GM19193 (cell line): ENCODE results near the gene UBL4B.

ENCODE experiments used
- POLR2A ChIP-seq: IDR thresholded peaks from 4 replicates; pipeline ENCODE4 v1.6.1; 2011; ENCODE audit not compliant: insufficient read depth, insufficient read length; ENCODE audit errors: extremely low read depth

Gene UBL4B, protein sequence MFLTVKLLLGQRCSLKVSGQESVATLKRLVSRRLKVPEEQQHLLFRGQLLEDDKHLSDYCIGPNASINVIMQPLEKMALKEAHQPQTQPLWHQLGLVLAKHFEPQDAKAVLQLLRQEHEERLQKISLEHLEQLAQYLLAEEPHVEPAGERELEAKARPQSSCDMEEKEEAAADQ

DNA sequence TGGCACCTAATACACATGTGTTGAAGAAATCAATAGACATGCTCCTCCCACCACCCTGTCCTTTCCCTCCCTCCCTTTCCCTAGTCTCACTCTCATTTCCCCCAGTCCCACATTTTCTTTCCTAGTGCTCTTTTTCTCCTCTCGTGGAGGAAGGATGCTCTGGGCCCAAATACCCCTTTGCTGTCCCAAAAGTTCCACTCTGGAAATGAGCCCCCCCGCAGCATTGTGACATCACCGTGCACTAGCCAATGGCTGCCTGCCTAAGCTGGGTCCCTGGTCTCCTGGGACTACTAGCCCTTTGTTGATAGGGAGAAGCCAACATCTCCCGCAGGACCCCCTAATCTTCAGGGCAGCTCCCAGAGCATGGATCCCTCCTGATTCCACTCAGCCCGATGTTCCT, at the start of gene UBL4B:
TSS of gene UBL4B (plus strand) at position 301 of the 400 bp plus-strand sequence. CDS start at position 393, 92 bp downstream.
- no peak for TF ChIP-seq POLR2A

DNA sequence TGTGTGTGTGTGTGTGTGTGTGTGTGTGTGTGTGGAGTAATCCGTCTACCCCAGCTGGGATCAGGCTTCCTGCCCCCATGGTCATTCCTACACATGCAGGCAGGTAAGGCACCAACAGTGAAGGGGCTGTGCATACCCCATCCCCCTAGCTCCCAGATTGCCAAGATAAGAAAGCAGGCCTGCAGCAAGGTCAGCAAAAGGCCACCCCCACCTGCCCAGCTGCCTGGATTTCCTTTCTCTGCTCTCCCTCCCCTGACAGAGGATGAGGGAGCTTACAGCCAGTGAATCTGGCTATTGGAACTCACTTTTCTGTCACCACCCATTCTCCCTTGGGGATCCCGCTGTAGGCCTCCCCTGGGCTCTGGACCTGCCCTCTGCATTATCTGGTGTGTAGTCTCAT, 49.6 kb upstream of the UBL4B start:
- TF ChIP-seq POLR2A: no peak

DNA sequence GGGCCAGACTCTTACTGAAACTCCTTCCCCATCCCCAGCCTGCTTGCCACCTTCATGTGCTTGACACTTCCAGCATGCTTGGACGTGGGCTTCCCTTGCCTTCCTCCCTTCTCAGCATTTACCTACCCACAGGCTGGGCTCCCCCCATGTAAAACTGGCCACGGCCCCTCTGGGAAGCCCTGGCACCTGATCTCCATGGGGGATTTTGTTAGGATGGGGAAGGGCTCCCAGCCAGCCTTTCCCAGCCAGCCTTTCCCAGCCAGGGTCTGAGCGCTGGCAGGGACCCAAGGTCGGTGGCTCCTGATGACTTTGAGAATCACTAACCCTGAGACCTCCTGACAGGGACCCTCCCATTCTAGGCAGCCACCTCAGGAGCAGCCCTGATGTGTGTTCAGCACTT, 48.5 kb upstream of the UBL4B start:
- TF ChIP-seq POLR2A: no peak

DNA sequence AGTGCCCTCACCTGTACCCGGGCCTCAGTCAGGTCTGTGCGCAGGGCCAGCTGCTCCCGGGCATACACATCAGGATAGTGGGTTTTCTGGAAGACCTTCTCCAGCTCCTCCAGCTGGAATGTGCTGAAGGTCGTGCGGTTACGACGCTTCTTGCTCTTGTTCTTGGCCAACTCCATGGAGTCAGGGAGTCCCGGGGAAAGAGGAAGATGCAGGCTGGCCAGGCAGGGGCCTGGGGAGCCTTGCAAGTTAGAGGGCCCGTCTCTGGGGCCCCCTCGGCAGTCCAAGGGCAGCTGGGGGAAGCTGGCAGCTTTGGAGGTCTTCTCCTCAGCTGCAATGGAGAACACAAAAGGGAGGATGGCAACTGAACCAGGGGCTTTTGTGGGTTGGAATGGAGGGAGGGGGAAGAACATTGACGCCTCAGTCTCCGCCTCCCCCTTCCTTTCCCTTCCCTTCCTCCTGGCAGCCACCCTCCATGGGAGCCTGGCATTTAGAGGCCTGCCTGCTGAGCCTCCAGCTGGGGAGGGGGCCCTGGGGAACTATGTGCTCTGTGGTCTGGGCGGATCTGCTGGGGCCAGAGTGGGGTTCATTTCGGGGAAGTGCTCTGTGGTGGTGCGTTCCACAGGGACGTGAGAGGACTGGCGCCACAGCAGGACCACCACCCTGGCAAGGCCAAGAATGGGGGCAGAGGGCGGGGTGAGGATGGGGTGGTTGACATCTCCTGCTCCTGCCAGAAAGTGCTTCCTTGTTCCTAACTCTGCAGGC, 47.5 kb upstream of the UBL4B start:
- TF ChIP-seq POLR2A: no peak

DNA sequence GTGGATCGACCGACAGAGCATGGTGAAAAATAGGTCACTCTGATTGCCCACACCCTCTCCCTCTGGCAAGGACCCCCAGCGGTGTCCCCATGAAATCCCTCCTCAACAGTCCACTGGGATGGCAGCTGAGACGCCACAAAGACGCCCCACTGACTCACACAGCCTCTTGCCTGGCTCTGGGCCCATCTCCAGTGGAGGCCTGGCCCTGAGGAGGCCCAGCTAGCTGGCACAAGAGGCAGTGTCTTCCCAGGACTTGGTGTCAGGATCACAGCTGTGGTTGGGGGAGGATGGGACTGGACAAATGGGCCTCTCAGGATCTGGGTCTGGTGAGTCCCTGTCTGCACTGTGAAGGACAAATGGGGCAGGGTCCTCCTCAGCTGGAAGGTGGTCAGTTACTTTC, 46.4 kb upstream of the UBL4B start:
- no peak for TF ChIP-seq POLR2A

DNA sequence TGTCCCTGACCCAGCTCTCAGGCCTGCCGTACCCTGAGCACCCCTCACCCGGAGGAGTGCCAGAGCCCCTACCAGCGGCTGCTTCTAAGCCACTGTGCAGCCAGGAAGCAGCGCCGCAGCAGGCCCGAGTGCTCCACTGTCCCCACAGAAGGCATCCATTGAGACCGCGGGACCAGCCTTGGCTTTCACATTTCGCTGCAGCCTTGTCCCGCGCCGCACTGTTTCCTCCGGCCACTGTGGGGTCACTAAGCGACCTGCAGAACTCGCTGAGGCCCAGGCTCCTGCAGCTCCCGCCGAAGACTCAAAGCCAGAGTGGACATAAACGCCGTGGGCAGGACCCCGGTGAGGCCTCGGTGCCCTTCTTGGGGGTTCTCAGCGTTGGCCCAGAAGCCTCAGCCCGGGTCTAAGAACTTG, 44.8 kb upstream of the UBL4B start:
- TF ChIP-seq POLR2A: no peak

DNA sequence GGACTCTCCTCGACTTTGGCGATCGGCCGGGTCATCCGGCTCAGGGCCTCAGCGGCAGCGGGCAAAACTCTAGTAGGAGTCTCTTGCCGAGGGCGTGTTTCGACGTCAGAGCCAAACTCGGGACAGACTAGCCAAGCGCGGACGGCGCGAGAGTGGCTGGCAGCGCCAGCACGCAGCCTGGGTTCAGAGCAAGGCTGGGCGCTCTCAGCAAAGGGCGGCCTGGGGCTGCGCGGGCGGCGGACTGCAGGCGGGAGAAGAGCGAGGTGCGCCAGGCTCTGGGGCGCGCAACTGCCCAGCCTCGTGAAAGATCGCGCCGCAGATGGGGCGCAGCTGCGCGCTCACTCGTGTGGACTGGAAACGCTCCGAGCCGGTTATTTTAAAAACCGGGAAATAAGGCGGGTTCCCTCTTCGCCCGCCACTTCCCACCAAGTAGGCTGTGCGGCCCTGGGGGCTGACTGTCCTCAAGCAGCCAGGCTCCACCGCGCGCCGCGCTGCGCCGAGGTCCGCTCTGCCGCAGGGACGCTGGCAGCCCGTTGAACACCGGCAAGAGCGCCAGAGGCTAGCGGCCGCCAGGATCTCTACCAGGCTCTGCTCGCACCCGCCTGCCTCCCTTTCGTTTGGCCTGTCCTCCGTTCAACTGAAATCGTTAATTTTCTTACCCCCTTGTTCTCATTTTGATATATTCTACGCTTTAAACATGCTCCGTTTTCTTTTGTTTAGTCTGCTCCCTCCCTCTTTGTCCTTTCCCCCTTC, 44.2 kb upstream of the UBL4B start:
- TF ChIP-seq POLR2A: no peak

DNA sequence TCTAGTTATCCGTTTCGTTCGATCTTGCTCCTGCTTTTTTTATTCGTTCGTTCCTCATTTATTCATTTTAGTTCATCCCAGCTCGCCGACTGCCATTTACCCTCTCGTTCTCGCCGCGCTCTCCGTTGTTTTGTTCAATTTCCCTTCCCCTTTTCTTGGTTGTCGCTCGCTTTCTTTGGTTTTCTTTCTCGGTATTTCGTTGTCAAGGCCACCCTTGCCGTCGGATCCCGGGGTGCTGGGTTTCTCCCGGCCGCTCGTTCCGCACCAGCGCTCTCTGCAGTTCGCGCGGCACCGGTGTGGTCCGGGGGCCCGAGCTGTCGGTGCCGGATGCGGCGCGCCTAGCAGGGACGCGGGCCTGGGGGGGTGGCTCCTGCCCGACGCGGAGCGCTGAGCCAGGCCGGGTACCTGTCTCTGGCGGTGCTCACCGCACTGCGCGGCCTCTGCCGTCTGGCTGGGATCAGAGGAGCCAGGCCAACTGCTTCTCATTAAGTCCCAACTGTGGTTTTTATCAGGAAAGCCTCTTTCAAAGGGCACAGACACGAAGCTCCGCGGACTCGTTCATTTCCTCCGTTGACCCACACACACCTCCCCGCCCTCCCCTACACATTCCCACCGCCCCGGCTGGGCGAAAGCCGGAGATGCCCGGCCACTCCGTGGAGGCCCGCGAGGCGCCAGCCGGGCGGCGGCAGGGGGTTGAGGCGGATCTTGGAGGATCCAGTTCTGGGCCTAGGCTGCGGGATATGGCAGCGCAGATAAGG, 43.4 kb upstream of the UBL4B start:
- TF ChIP-seq POLR2A: no peak

DNA sequence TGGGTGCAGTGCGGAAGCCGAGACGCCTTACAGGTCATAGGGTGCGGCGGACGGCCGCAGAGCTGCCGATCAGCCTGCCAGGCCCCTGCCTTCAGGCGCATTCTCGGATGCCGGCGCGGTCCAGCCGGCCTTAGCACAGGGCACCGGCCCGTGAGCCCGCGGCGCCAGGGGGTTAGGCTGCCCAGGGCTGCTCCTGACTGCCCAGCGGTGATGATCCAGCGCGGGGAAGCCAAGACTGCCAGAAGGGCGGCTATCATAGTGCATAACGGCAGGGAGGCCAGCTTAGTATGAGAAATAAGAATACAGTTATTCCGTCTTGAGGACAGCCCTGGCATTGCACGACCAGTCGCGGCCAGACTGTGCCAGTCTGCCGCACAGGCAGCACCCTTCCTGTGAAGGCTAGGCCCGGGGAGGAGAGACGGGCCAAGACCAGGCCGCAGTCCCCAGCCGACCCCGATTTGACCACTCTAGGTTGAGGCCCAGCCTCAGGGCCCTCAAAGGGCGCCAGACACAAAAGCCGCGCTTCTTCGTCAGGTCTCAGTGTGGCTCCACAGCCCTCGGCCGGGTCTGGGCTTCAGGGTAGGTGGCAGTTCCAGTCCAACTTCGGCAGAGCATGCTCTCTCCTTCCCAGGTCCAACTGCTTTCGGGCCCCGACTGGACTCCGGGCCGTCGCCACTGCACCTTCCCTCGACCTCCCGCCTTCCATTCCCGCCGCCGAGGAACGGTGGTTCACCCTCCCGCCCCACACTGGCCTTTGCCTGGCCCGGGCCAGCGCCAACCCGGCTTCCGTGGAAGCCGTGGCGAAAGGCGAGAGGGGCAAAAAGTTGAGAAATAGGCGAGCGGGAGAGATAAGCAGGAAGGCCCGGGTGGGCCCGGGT, 42.6 kb upstream of the UBL4B start:
- no peak for TF ChIP-seq POLR2A

DNA sequence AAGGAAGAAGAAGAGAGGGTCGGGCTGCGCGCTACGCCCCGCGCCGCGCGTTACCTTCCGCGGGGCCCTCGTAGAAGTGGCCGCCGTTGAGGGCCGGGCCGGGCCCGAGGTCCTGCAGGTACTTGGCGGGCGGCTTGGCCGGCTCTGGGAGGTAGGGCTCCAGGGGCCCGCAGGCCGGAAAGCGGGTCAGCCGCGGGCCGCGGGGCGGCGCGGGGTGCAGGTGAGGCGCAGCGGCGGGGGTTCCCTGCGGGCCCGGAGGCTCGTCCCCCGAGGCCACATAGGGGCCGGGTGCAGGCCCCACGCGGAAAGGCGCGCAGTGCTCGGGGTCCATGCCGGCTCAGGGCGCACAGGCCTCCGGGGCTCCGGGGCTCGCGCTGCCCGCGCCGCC, 42.0 kb upstream of the UBL4B start:
- TF ChIP-seq POLR2A: no peak

DNA sequence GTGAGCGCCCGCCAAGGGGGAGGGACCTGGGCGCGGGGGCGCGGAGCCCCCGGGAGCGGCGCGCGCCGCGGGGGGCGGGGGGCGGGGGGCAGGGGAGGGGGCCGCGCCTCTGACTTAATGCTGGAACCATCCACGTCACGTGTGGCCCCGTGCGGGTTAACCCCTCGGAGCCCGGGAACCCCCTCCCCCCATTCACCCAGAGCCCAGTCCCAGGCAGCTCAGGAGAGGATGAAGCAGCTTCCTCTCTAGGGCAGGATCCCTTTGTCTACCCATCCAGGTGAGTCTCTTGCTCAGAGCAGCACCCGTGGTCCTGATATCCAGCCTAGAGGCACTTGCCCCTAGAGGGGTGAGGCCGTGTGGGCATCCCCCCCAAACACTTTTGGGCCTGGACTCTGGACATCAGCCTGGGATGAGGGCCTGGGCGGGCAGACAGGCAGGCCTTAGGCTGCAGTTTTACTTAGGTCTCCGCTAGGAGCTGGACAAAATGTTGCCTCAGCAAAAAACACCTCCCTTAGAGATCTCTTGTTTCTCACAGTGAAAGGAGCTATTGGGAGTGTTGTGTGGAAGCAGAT, 41.5 kb upstream of the UBL4B start, which contains the start of gene ALX3:
TSS of gene ALX3 (minus strand) at position 2 of the 572 bp plus-strand sequence. CDS start 60 bp downstream, outside the sequence.
- TF ChIP-seq POLR2A: no peak

DNA sequence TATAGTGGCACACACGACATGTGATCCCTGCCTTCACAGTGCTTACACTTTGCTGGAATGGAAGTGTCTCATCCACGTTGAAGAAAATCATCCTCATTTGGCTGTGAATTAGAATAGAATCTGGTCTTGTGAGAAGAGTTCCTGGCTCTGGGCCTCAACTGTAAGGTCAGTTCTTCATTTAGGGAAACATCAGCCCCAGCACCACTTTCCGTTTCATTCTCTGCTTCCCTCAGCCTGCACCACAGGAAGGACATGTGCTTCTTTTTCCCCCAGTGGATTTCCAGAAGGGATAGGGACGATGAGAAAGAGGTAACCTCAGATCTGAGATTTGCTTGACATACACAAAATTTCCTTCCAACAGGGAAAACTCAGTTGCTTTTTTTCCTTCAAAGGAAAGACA, 38.1 kb upstream of the UBL4B start:
- no peak for TF ChIP-seq POLR2A

DNA sequence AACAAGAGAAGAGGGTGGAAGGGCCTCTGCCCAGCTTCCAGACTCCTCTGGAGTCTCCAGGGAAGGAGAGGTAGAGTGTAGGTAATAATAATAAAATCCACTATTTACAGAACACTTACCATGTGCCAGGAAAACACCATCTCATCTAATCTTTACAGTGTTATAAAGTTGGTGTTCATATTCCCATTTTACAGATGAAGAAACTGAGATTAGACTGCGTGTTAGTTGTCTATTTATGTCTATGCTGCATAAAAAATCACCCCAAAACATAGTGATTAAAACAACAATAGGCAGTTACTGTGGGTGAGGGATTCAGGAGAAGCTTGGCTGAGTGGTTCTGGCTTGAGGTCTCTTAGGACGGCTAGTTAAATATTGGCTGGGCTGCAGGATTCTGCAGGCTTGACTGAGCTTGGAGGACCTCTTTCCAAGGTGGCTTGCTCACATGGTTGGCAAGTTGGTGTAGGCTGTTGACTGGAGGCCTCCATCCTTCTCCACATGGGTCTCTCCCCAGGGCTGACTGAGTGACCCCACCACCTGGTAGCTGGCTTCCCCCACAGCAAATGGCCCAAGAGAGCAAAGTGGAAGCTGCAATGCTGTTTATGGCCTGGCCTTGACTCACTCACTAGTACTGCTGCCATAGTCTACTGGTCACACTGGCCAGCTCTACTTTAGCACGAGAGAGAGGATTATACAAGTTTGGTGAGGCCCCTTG, 35.3 kb upstream of the UBL4B start:
- TF ChIP-seq POLR2A: no peak
